IMR-90 (cell line): ENCODE data around the gene PLPPR3.

ENCODE experiments used
- BHLHE40 ChIP-seq: fragments of 150-350 bp; IDR thresholded peaks from 2 replicates; pipeline ENCODE4 v1.6.1; 2016; ENCODE audit warnings: mild to moderate bottlenecking, low read depth, low read length
- CEBPB ChIP-seq: IDR thresholded peaks from 2 replicates; pipeline ENCODE4 v1.6.1; 2012; ENCODE audit warnings: low read depth, low read length, improper control_type of control experiment
- MAFK ChIP-seq: IDR thresholded peaks from 2 replicates; pipeline ENCODE4 v1.6.1; 2012; ENCODE audit warnings: low read depth, low read length, improper control_type of control experiment
- POLR2A ChIP-seq: IDR thresholded peaks from 2 replicates; pipeline ENCODE4 v1.6.1; 2012; ENCODE audit warnings: mild to moderate bottlenecking, low read depth, low read length
- RFX5 ChIP-seq: IDR thresholded peaks from 2 replicates; pipeline ENCODE4 v1.8.0; 2012; ENCODE audit warnings: low read depth, mild to moderate bottlenecking, low read length, moderate library complexity
- SMC3 ChIP-seq: fragments of 150-350 bp; IDR thresholded peaks from 2 replicates; pipeline ENCODE4 v1.6.1; 2016; ENCODE audit warnings: low read depth, mild to moderate bottlenecking, antibody characterized with exemption, low read length, moderate library complexity
- TF ChIP-seq, protein P1 (sequence below): conservative IDR thresholded peaks from 2 replicates; pipeline ENCODE4 v1.5.1; 2012; ENCODE audit warnings: mild to moderate bottlenecking, low read depth, low read length, improper control_type of control experiment

DNA sequence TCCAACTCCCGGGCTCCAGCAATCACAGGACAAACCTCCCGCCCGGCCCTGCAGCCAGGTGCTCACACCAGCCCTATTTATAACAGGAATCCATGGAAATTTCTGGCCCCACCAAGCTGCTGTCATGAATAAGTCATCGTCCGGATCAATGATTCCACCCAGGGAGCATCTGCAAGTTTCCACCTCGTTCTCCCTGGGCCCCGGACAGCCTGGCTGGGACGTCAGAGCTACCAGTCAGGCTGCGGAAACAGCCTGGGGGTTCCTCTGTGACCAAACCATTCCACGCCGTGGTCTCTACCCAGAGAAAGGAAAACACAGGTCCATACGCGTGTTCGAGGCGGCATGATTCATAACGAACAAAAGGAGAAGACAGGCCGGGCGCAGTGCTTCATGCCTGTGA, 45.2 kb downstream of the PLPPR3 start:
- no peak for TF ChIP-seq CEBPB
- TF ChIP-seq, protein P1, sequence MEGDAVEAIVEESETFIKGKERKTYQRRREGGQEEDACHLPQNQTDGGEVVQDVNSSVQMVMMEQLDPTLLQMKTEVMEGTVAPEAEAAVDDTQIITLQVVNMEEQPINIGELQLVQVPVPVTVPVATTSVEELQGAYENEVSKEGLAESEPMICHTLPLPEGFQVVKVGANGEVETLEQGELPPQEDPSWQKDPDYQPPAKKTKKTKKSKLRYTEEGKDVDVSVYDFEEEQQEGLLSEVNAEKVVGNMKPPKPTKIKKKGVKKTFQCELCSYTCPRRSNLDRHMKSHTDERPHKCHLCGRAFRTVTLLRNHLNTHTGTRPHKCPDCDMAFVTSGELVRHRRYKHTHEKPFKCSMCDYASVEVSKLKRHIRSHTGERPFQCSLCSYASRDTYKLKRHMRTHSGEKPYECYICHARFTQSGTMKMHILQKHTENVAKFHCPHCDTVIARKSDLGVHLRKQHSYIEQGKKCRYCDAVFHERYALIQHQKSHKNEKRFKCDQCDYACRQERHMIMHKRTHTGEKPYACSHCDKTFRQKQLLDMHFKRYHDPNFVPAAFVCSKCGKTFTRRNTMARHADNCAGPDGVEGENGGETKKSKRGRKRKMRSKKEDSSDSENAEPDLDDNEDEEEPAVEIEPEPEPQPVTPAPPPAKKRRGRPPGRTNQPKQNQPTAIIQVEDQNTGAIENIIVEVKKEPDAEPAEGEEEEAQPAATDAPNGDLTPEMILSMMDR = no peak
- TF ChIP-seq MAFK = no peak
- no peak for TF ChIP-seq POLR2A
- no peak for TF ChIP-seq RFX5
- no peak for TF ChIP-seq SMC3
- TF ChIP-seq BHLHE40 = no peak
